Activated CD4-positive, alpha-beta memory T cell treated with anti-CD3 and anti-CD28 coated beads for 36 hours (primary cell): ENCODE data around the gene CCL5. TPM values are rescaled to one million over a fixed set of nuclear protein-coding genes. Genes with fewer than 3 reads are reported as not detected.

ENCODE experiments used
- CTCF ChIA-PET: fragments of 350-600 bp; sonication (Branson Sonifier 250); formaldehyde crosslinking; loops from one replicate; lab custom pipeline; 2021; ENCODE audit warnings: antibody characterized with exemption, inconsistent platforms; lab: Charles Lee
- POLR2A ChIA-PET: fragments of 350-600 bp; sonication (Branson Sonifier 250); formaldehyde crosslinking; loops from one replicate; lab custom pipeline; 2021; ENCODE audit warnings: antibody characterized with exemption; lab: Charles Lee
- DNase-seq: peaks from one replicate; pipeline ENCODE4 v3.0.0-alpha.2; 2020
- H3K27ac Mint-ChIP-seq: one replicate; pipeline ENCODE4 v1.8.0; 2021; ENCODE audit warnings: mixed read lengths
- H3K27me3 Mint-ChIP-seq: one replicate; pipeline ENCODE4 v1.8.0; 2021; ENCODE audit warnings: mixed read lengths
- H3K36me3 Mint-ChIP-seq: one replicate; pipeline ENCODE4 v1.8.0; 2021; ENCODE audit warnings: mixed read lengths
- H3K4me1 Mint-ChIP-seq: one replicate; pipeline ENCODE4 v1.8.0; 2021; ENCODE audit warnings: low read depth, mixed read lengths
- H3K4me3 Mint-ChIP-seq: one replicate; pipeline ENCODE4 v1.8.0; 2021; ENCODE audit warnings: mild to moderate bottlenecking, mixed read lengths
- H3K9me3 Mint-ChIP-seq: one replicate; pipeline ENCODE4 v1.8.0; 2021; ENCODE audit warnings: mixed read lengths
- intact Hi-C: fragments of 100-400 bp; cut with micrococcal nuclease; formaldehyde crosslinking; loops from one replicate; pipeline ENCODE4 v1.15.1; 2023
- total RNA-seq, 2 experiments: library from RNA; stranded (reverse); gene quantifications; one replicate each; pipeline ENCODE4 v1.2.3, GENCODE V29; 2021

The CCL5 gene
- total RNA-seq, result 100 to 1,000 TPM; 120 to 133 TPM

DNA sequence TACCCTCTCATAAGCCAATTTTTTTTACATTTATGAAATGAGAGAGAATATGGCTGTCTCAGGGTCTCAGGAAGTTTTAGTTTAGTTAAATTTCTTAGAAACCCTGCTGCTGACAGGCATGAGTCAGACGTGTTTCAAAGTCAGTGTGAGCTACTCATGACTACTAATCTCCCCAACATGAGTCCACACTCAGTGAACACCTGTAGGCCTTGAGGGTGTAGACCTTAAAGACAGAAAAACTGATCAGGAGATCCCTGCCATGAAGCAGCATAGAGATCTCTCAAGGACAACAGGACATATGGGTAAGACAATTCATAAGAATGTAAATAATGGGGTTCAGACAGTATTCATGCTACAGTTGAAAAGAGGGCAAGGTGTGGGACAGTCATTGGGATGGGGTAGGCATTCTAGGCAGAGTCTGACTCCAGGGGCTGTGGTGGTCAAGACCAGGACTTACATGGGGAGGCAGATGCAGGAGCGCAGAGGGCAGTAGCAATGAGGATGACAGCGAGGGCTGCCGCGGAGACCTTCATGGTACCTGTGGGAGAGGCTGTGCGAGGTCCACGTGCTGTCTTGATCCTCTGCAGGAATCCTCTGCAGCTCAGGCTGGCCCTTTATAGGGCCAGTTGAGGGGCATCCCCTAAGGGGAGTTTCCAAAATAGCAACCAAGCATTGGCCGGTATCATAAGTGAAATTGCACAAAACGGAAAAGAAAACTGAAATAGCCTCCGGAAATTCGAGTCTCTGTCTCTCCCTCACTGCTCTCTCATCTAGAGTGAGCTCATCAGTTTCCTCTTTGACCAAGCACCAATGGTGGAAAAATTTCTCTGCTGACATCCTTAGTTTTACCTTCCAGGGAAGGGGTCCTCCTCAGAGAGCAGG is at the start of gene CCL5:
Gene CCL5 (minus strand): TSS at position 588 of the 882 bp plus-strand sequence.
- Mint-ChIP-seq H3K27ac (peak within 1 kb of the TSS; percentile 97), H3K4me3 (peak within 1 kb of the TSS; percentile 69), H3K27me3 (no peaks in the 10 kb centered on the region), H3K36me3 (peaks cover 9% of the 10 kb centered on the region), H3K4me1 (peaks cover 47% of the 10 kb centered on the region), H3K9me3 (no peaks in the 10 kb centered on the region)
- intact Hi-C loops, result loop anchor here (1.0 to 2.0 kb wide), 4 partner anchors 9 to 210 kb away; partner anchors contain the start of genes CCL3 and RDM1
- POLR2A ChIA-PET, result interaction anchor here (0.8 to 2.2 kb wide), 8 partner anchors 10 to 71 kb away, joined by 3 to 23 read pairs (median 5); partner anchors contain the start of genes HEATR9, RDM1 and TAF15
- CTCF ChIA-PET, result interaction anchor here (1.2 to 3.1 kb wide), 4 partner anchors 9 to 31 kb away, joined by 3 to 17 read pairs (median 7); no protein-coding TSS in a partner anchor
- peak; percentile 75 for DNase-seq

DNA sequence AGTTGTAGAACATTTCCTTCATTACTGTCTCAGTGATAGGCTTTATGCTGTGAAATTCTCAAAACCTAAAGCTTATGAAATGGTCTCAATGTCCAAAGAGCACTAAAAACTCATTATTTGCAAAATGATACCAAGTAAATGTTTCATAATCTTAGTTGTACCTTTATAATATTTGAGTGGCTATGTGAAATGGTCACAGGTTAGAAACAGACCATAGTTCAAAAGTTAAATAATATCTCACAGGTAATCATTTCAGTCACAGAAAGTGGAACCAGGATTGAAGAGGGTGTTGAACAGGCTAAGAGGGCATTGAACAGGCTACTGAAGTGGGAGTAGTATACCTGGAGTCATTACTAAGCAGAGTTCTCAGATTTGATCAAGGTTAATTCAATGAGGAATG is 47.6 kb upstream of the CCL5 start:
- DNase-seq, result no peak
- ChIA-PET POLR2A (no interaction called here), CTCF (interaction anchor here (1.0 kb wide), 1 partner anchor 78 kb away, joined by 3 read pairs; no protein-coding TSS in a partner anchor)
- intact Hi-C loops, result no loop called here
- Mint-ChIP-seq H3K9me3 (no peaks in the 10 kb centered on the region), H3K4me1 (peaks cover 25% of the 10 kb centered on the region), H3K4me3 (no peak overlapping the region), H3K36me3 (no peaks in the 10 kb centered on the region), H3K27ac (no peak overlapping the region), H3K27me3 (peaks cover 2% of the 10 kb centered on the region)

DNA sequence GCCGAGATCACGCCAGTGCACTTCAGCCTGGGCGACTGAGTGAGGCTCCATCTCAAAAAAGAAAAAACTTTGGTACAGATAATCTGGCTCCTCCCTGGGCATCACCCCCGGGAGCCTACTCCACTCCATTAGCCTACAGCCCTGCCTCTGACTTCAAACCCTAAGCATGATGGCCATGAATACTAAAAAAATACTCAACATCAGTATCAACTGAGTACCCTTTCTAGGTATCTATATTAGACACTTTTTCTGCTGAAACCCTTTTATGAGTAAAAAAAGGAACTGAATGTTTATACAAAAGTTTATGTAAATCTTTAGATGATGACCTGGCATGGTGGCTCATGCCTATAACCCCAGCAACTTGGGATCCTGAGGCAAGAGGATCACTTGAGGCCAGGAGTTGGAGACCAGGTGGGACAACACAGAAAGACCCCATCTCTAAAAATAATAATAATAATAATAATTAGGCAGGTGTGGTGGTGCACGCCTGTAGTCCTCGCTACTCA is 43.5 kb upstream of the CCL5 start:
- no peaks in the 10 kb centered on the region for H3K9me3 Mint-ChIP-seq
- ChIA-PET POLR2A (interaction anchor here (1.0 kb wide), 1 partner anchor 28 kb away, joined by 5 read pairs; no protein-coding TSS in a partner anchor), CTCF (interaction anchor here (0.6 to 1.6 kb wide), 3 partner anchors 28 to 226 kb away, joined by 3 to 6 read pairs (median 6); no protein-coding TSS in a partner anchor)
- H3K27ac Mint-ChIP-seq, result no peak overlapping the region
- no peak overlapping the region for H3K4me3 Mint-ChIP-seq
- H3K36me3 Mint-ChIP-seq, result no peaks in the 10 kb centered on the region
- peaks cover 11% of the 10 kb centered on the region for H3K4me1 Mint-ChIP-seq
- intact Hi-C loops, result no loop called here
- DNase-seq, result no peak
- peaks cover 2% of the 10 kb centered on the region for H3K27me3 Mint-ChIP-seq

DNA sequence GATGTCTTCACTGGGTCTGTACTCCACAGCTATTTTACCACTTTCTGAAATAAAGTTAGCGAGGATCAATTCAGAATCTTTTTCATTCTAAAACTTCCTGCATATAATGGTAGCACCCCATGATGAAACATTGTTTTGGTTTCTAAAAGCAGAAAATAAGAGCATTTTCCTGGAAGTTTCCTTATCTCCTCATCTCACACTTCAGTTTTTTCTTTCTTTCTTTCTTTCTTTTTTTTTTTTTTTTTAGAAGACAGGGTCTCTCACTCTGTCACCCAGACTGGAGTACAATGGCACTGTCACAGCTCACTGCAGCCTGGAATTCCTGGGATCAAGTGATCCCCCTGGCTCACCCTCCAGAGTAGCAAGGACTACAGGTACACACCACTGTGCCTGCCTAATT is 40.1 kb upstream of the CCL5 start:
- no peak for DNase-seq
- POLR2A ChIA-PET, result no interaction called here
- H3K4me3 Mint-ChIP-seq, result no peak overlapping the region
- H3K9me3 Mint-ChIP-seq, result no peaks in the 10 kb centered on the region
- H3K4me1 Mint-ChIP-seq, result peaks cover 7% of the 10 kb centered on the region
- no peak overlapping the region for H3K27ac Mint-ChIP-seq
- CTCF ChIA-PET, result interaction anchor here (2.0 kb wide), 1 partner anchor 71 kb away, joined by 6 read pairs; no protein-coding TSS in a partner anchor
- intact Hi-C loops, result no loop called here
- H3K36me3 Mint-ChIP-seq, result no peaks in the 10 kb centered on the region
- no peaks in the 10 kb centered on the region for H3K27me3 Mint-ChIP-seq

DNA sequence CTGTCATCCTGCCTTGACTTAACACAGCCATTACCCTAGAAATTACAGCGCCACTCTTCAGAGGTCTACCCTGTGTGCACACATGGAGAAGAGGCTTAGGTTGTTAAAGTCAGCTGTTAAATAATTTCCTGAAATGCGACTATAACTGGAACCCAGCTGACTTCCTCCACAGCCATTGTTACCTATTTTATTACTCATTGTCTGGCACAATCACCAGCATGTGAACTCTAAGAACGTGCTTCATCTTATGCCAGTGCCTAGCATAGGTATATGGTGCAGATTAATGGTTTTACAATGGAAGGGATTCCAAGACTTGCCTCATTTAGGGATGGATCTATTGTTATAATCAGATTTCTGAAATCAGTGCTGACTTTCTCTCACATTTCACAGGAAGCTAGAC is 38.5 kb upstream of the CCL5 start:
- ChIA-PET POLR2A (no interaction called here), CTCF (interaction anchor here (1.1 to 2.0 kb wide), 3 partner anchors 51 to 230 kb away, joined by 3 to 6 read pairs (median 4); no protein-coding TSS in a partner anchor)
- Mint-ChIP-seq H3K9me3 (no peaks in the 10 kb centered on the region), H3K4me1 (peaks cover 7% of the 10 kb centered on the region), H3K27ac (no peak overlapping the region), H3K4me3 (no peak overlapping the region), H3K36me3 (no peaks in the 10 kb centered on the region), H3K27me3 (no peaks in the 10 kb centered on the region)
- intact Hi-C loops, result loop anchor here (10.0 kb wide), 1 partner anchor 64 kb away; no protein-coding TSS in a partner anchor
- no peak for DNase-seq

DNA sequence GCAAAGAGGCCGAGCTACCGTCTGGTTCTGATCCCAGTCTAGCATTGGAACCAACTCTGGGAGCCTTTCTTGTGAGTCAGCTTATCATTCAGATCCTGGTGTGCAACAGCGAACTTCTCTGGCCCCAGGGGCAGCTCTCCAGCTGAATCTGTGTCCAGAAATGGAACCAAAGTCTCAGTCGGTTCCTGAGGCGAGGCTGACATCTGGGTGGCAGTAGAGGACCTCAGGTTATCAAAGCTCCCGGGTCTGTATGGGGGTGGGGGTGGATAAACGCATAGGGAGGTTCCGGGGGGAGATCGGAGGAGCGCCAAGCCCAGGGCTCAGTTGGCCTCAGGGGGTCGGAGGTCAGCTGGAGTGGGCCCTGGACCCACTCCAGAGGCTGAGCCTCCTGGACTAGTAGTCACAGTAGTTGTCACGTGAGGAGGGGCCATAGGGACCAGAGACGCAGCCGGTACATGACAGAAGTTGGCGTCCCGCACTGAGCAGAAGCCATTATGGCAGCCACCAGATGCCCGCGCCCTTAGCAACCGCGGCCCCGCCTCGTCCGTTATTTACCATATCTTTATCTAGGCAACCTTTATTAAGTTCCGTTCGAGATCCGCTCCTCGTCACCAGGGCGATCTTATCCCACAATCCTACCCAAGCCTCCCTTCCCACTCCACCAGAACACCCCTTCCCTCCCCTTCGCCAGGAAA is 37.5 kb upstream of the CCL5 start:
- H3K36me3 Mint-ChIP-seq, result no peaks in the 10 kb centered on the region
- ChIA-PET POLR2A (no interaction called here), CTCF (interaction anchor here (0.7 kb wide), 1 partner anchor 30 kb away, joined by 3 read pairs; no protein-coding TSS in a partner anchor)
- no peak for DNase-seq
- no peak overlapping the region for H3K27ac Mint-ChIP-seq
- peaks cover 5% of the 10 kb centered on the region for H3K4me1 Mint-ChIP-seq
- no peaks in the 10 kb centered on the region for H3K9me3 Mint-ChIP-seq
- intact Hi-C loops, result loop anchor here (10.0 kb wide), 1 partner anchor 63 kb away; no protein-coding TSS in a partner anchor
- H3K4me3 Mint-ChIP-seq, result no peak overlapping the region
- H3K27me3 Mint-ChIP-seq, result no peaks in the 10 kb centered on the region

DNA sequence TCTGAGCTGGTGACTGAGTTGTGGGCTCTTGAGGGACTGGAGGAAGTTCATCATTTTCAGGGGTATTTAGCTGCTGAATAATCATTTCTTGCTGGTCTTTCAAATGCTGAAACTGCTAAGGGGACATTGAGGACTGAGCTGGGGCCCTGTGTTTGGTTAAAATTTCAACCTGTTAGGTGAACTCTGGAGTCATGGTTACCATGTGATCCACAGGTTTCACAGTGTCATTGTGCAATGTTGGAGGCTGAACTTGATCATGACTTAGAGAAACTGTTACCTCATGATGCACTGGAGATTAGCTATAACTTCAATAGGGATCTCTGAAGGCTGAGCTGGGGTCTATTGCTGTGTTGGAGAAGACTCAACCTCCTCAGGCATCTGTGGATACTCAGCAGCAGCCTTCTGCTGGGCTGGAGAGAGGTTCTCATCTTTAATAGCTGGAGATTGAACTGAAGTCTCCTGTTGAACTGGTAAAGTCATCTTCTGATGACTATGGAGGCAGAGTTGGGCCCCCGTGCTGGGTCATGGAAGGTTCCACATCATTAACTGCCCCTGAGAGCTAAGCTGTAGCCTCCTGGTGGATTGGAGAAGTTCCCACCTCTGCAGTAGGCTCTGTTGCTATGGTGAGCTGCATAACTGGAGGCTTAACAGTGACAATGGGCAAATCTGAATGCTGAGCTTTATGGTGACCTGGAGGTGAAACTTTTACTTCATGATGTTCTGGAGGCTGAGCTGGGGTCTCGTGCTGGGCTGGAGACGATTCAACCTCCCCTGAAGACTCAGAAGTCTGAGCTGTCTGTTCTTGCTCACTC is 35.2 kb upstream of the CCL5 start:
- CTCF ChIA-PET, result interaction anchor here (1.0 to 1.4 kb wide), 3 partner anchors 151 to 234 kb away, joined by 3 to 4 read pairs (median 3); no protein-coding TSS in a partner anchor
- DNase-seq, result no peak

DNA sequence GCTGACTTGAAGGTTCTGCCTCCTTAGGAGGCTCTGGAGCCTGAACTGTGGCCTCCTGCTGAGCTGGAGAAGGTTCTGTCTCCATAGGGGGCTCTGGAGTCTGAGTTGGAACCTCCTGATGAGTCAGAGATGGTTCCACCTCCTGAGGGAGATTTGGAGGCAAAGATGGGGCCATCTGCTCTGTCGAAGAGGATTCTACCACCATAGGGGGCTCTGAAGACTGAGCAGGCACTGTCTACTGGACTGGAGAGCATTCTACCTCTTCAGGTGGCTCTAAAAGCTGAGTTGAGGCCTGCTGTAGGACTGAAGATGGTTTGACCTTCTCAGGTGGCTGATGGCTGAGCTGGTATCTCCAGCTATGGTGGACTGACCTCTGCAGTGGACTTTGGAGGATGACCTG is 34.2 kb upstream of the CCL5 start:
- no peak for DNase-seq
- no peak overlapping the region for H3K4me3 Mint-ChIP-seq
- H3K27me3 Mint-ChIP-seq, result no peaks in the 10 kb centered on the region
- ChIA-PET POLR2A (no interaction called here), CTCF (interaction anchor here (1.0 to 1.4 kb wide), 2 partner anchors 150 to 234 kb away, joined by 3 read pairs; no protein-coding TSS in a partner anchor)
- H3K36me3 Mint-ChIP-seq, result no peaks in the 10 kb centered on the region
- H3K27ac Mint-ChIP-seq, result no peak overlapping the region
- intact Hi-C loops, result loop anchor here (10.0 kb wide), 1 partner anchor 60 kb away; no protein-coding TSS in a partner anchor
- H3K9me3 Mint-ChIP-seq, result no peaks in the 10 kb centered on the region
- H3K4me1 Mint-ChIP-seq, result no peaks in the 10 kb centered on the region

More for the DNA sequence above, 35.2 kb upstream of the CCL5 start:
- Mint-ChIP-seq H3K4me3 (no peak overlapping the region), H3K27ac (no peak overlapping the region), H3K9me3 (no peaks in the 10 kb centered on the region), H3K36me3 (no peaks in the 10 kb centered on the region), H3K4me1 (peaks cover 5% of the 10 kb centered on the region), H3K27me3 (no peaks in the 10 kb centered on the region)
- POLR2A ChIA-PET, result no interaction called here
- intact Hi-C loops, result loop anchor here (10.0 kb wide), 1 partner anchor 61 kb away; no protein-coding TSS in a partner anchor

DNA sequence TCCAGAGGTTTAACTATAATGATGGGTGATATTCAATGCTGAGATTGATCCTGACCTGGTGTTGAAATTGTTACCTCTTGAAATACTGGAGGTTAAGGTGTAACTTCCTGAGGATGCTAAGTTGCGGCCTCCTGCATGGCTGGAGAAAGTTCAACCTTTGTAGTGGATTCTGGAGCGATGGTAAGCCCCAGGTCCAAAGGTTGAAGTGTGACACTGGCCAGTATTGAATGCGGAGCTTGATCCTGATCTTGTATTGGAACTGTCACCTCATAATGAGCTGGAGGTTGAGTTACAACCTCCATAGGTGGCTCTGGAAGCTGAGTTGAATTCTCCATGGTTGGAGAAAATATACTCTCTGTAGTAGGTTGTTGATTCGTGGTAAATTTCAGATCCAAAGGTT is 33.4 kb upstream of the CCL5 start:
- Mint-ChIP-seq H3K4me1 (peaks cover 2% of the 10 kb centered on the region), H3K4me3 (no peak overlapping the region), H3K27ac (no peak overlapping the region), H3K27me3 (no peaks in the 10 kb centered on the region), H3K36me3 (no peaks in the 10 kb centered on the region), H3K9me3 (no peaks in the 10 kb centered on the region)
- DNase-seq, result no peak
- intact Hi-C loops, result loop anchor here (10.0 kb wide), 1 partner anchor 59 kb away; no protein-coding TSS in a partner anchor
- ChIA-PET POLR2A (no interaction called here), CTCF (interaction anchor here (1.4 kb wide), 1 partner anchor 235 kb away, joined by 3 read pairs; no protein-coding TSS in a partner anchor)

DNA sequence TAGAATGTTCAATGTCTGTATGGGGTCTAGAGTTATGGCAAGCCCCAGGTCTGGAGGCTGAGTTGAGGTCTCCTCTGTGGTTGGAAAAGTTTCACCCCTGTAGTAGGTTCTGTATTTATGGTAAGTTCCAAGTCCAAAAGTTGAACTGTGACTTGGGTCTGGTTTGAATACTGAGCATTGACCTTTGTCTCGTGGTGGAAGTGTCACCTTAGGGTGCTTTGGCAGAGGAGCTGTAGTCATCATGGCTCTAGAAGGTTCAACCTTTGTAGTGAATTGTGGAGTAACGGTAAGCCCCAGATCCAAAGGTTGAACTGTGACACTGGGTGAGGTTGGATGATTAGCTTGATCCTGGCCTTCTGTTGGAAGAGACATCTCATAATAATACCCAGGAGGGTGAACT is 32.8 kb upstream of the CCL5 start:
- Mint-ChIP-seq H3K27me3 (no peaks in the 10 kb centered on the region), H3K27ac (no peak overlapping the region), H3K9me3 (no peaks in the 10 kb centered on the region), H3K4me3 (no peak overlapping the region), H3K36me3 (no peaks in the 10 kb centered on the region), H3K4me1 (peaks cover 2% of the 10 kb centered on the region)
- intact Hi-C loops, result loop anchor here (10.0 kb wide), 1 partner anchor 58 kb away; no protein-coding TSS in a partner anchor
- no peak for DNase-seq
- ChIA-PET POLR2A (no interaction called here), CTCF (no interaction called here)
